HEK293 (cell line): Measurements from ENCODE around the gene CABCOCO1.

Experiments
- CTCF ChIA-PET: fragments of 350-600 bp; formaldehyde crosslinking; extraction: SDS; loops from one replicate; lab custom pipeline; 2021; ENCODE audit warnings: antibody characterized with exemption; lab: Yijun Ruan, JAX
- POLR2A ChIA-PET: fragments of 300-600 bp; formaldehyde crosslinking; extraction: SDS; loops from one replicate; lab custom pipeline; 2020; ENCODE audit warnings: antibody characterized with exemption, inconsistent platforms; lab: Yijun Ruan, JAX
- H3K27ac ChIP-seq: fragments of 200-500 bp; sonication (Bioruptor generic); 2 replicates; pipeline ENCODE4 v1.5.1; 2014; ENCODE audit warnings: low read depth, low read length, control low read depth, inconsistent platforms; ENCODE audit errors: extremely low read depth
- H3K36me3 ChIP-seq, 2 experiments: fragments of 200-500 bp in 1 of 2; sonication (Bioruptor generic) in 1 of 2; 1 replicate in 1 of 2; 2 replicates in 1 of 2; pipeline ENCODE4 v1.5.1; 2014 to 2017; ENCODE audit warnings: inconsistent platforms in 2 of 2, low read length in 2 of 2; ENCODE audit not compliant: control insufficient read depth in 2 of 2, insufficient read depth in 1 of 2
- H3K4me1 ChIP-seq: fragments of 200-500 bp; sonication (Bioruptor generic); 2 replicates; pipeline ENCODE4 v1.5.1; 2014; ENCODE audit warnings: mild to moderate bottlenecking, low read length, inconsistent platforms; ENCODE audit not compliant: control insufficient read depth, insufficient read depth
- H3K4me3 ChIP-seq: 2 replicates; pipeline ENCODE4 v1.5.1; 2011; ENCODE audit warnings: low read depth, mild to moderate bottlenecking, control low read depth, low read length, moderate library complexity
- H3K9me3 ChIP-seq: fragments of 200-500 bp; sonication (Bioruptor generic); 2 replicates; pipeline ENCODE4 v1.5.1; 2014; ENCODE audit warnings: low read depth, low read length, inconsistent platforms; ENCODE audit not compliant: control insufficient read depth, insufficient read depth
- BCL6B ChIP-seq: fragments of 450-650 bp; formaldehyde crosslinking; IDR thresholded peaks from 2 replicates; pipeline ENCODE4 v1.5.1; 2017; ENCODE audit warnings: missing biosample characterization, missing genetic modification characterization
- HOXA7 ChIP-seq: sonication (generic); formaldehyde crosslinking; IDR thresholded peaks from 2 replicates; pipeline ENCODE4 v1.8.1; 2022; ENCODE audit warnings: missing genetic modification reagents, borderline replicate concordance
- MEIS1 ChIP-seq: sonication (generic); formaldehyde crosslinking; IDR thresholded peaks from 2 replicates; pipeline ENCODE4 v1.8.1; 2022; ENCODE audit warnings: missing genetic modification reagents, mild to moderate bottlenecking, borderline replicate concordance
- PRDM2 ChIP-seq: fragments of 450-650 bp; formaldehyde crosslinking; IDR thresholded peaks from 2 replicates; pipeline ENCODE4 v1.5.1; 2016; ENCODE audit warnings: missing biosample characterization, missing genetic modification characterization, borderline replicate concordance
- ZEB2 ChIP-seq: fragments of 450-650 bp; formaldehyde crosslinking; IDR thresholded peaks from 2 replicates; pipeline ENCODE4 v1.5.1; 2016; ENCODE audit warnings: missing biosample characterization, missing genetic modification characterization
- ZFHX2 ChIP-seq: fragments of 450-650 bp; formaldehyde crosslinking; conservative IDR thresholded peaks from 2 replicates; pipeline ENCODE4 v1.5.1; 2016; ENCODE audit warnings: missing biosample characterization, missing genetic modification characterization
- ZNF132 ChIP-seq: fragments of 450-650 bp; formaldehyde crosslinking; IDR thresholded peaks from 2 replicates; pipeline ENCODE4 v1.5.1; 2017; ENCODE audit warnings: missing biosample characterization, missing genetic modification characterization, borderline replicate concordance
- ZNF214 ChIP-seq: fragments of 450-650 bp; formaldehyde crosslinking; IDR thresholded peaks from 2 replicates; pipeline ENCODE4 v1.5.1; 2017; ENCODE audit warnings: missing biosample characterization, mild to moderate bottlenecking, missing genetic modification characterization, borderline replicate concordance
- ZNF223 ChIP-seq: fragments of 450-650 bp; formaldehyde crosslinking; IDR thresholded peaks from 2 replicates; pipeline ENCODE4 v1.5.1; 2016; ENCODE audit warnings: missing biosample characterization, missing genetic modification characterization
- ZNF391 ChIP-seq: fragments of 450-650 bp; formaldehyde crosslinking; IDR thresholded peaks from 2 replicates; pipeline ENCODE4 v1.5.1; 2016; ENCODE audit warnings: low read depth, missing biosample characterization, missing genetic modification characterization, borderline replicate concordance
- ZNF423 ChIP-seq: fragments of 450-650 bp; formaldehyde crosslinking; IDR thresholded peaks from 2 replicates; pipeline ENCODE4 v1.5.1; 2016; ENCODE audit warnings: missing biosample characterization, missing genetic modification characterization
- ZNF488 ChIP-seq: fragments of 450-650 bp; formaldehyde crosslinking; IDR thresholded peaks from 2 replicates; pipeline ENCODE4 v1.5.1; 2016; ENCODE audit warnings: missing biosample characterization, missing genetic modification characterization
- ZNF510 ChIP-seq: fragments of 450-650 bp; formaldehyde crosslinking; IDR thresholded peaks from 2 replicates; pipeline ENCODE4 v1.5.1; 2018; ENCODE audit warnings: mild to moderate bottlenecking, missing genetic modification characterization, missing biosample characterization; ENCODE audit not compliant: insufficient replicate concordance
- ZNF548 ChIP-seq: fragments of 450-650 bp; formaldehyde crosslinking; IDR thresholded peaks from 2 replicates; pipeline ENCODE4 v1.5.1; 2016; ENCODE audit warnings: missing biosample characterization, missing genetic modification characterization
- ZNF621 ChIP-seq: fragments of 450-650 bp; formaldehyde crosslinking; IDR thresholded peaks from 2 replicates; pipeline ENCODE4 v1.5.1; 2017; ENCODE audit warnings: missing biosample characterization, missing genetic modification characterization
- ZNF660 ChIP-seq: fragments of 450-650 bp; IDR thresholded peaks from 2 replicates; pipeline ENCODE4 v1.5.1; 2018; ENCODE audit warnings: missing biosample characterization, mild to moderate bottlenecking, missing genetic modification characterization
- ZNF791 ChIP-seq: fragments of 450-650 bp; formaldehyde crosslinking; IDR thresholded peaks from 2 replicates; pipeline ENCODE4 v1.5.1; 2016; ENCODE audit warnings: missing biosample characterization, missing genetic modification characterization
- ZNF830 ChIP-seq: fragments of 450-650 bp; IDR thresholded peaks from 2 replicates; pipeline ENCODE4 v1.5.0; 2018; ENCODE audit warnings: missing biosample characterization, missing genetic modification characterization, low read depth, mild to moderate bottlenecking, moderate library complexity
- TF ChIP-seq, protein P1 (sequence below): fragments of 450-650 bp; formaldehyde crosslinking; IDR thresholded peaks from 2 replicates; pipeline ENCODE4 v1.5.1; 2017; ENCODE audit warnings: missing biosample characterization, missing genetic modification characterization
- TF ChIP-seq, protein P2 (sequence below): fragments of 450-650 bp; formaldehyde crosslinking; optimal IDR thresholded peaks from 2 replicates; pipeline ENCODE3; 2016; ENCODE audit warnings: missing biosample characterization, mild to moderate bottlenecking, missing genetic modification characterization

The CABCOCO1 gene

DNA sequence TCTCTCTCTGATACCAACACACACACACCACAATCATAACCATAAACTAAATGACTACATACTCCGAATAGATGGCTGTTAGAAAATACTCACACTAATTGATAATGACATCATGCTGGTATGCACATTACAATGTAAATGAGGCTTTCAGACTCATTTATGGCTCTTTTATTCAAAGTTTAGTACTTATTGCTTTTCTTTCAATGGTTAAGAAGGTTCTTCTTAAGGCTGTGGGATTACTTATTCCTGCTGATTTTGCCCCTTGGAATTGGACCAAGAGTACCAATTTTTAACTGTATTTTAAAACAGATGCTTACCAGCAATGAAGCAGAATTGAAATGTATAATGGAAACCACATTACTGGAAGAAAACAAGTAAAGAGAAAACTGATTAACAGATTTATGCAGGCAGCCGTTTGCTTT, 20.6 kb upstream of the CABCOCO1 start (continued):
- TF ChIP-seq, protein P1, sequence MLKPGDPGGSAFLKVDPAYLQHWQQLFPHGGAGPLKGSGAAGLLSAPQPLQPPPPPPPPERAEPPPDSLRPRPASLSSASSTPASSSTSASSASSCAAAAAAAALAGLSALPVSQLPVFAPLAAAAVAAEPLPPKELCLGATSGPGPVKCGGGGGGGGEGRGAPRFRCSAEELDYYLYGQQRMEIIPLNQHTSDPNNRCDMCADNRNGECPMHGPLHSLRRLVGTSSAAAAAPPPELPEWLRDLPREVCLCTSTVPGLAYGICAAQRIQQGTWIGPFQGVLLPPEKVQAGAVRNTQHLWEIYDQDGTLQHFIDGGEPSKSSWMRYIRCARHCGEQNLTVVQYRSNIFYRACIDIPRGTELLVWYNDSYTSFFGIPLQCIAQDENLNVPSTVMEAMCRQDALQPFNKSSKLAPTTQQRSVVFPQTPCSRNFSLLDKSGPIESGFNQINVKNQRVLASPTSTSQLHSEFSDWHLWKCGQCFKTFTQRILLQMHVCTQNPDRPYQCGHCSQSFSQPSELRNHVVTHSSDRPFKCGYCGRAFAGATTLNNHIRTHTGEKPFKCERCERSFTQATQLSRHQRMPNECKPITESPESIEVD: peak; percentile 68

DNA sequence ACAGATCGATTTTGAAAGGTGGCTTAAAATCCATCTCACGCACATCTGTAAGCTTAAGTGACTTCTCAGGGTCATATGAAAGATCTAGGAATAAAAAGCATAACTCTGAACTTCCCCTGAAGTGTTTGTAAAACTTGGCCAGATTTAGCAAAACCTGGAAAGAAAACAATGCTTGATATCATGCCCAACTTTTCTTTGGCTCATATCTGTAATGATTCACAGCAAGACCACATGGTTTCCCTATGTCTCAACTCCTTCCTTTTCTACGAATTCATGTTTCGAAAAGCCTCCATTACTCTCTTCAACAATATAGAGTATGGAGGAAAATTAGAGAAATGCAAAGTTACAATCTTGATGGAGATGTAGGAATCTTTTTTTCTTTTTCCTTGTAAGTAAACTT, 20.1 kb upstream of the CABCOCO1 start:
- Histone ChIP-seq H3K4me3 (no peak overlapping the region), H3K9me3 (no peaks in the 10 kb centered on the region), H3K36me3 (no peaks in the 10 kb centered on the region)
- POLR2A ChIA-PET: no interaction called here
- CTCF ChIA-PET: interaction anchor here (1.0 kb wide), 1 partner anchor 11 kb away, joined by 5 read pairs; no protein-coding TSS in a partner anchor
- TF ChIP-seq ZNF391 (tag by site-specific recombination) (no peak), PRDM2 (tag by site-specific recombination) (no peak), ZNF132 (no peak), ZNF214 (tag by site-specific recombination) (no peak), ZNF510 (tag by site-specific recombination) (no peak), ZFHX2 (tag by site-specific recombination) (no peak), ZEB2 (tag by site-specific recombination) (no peak), ZNF830 (tag by site-specific recombination) (no peak), ZNF223 (tag by site-specific recombination) (no peak), ZNF423 (tag by site-specific recombination) (no peak), BCL6B (tag by site-specific recombination) (no peak), ZNF660 (tag by site-specific recombination) (no peak), ZNF621 (no peak), MEIS1 (CRISPR knock-in tag) (no peak), ZNF791 (tag by site-specific recombination) (no peak), ZNF548 (no peak), ZNF488 (tag by site-specific recombination) (no peak), HOXA7 (CRISPR knock-in tag) (no peak)
- TF ChIP-seq, protein P2, sequence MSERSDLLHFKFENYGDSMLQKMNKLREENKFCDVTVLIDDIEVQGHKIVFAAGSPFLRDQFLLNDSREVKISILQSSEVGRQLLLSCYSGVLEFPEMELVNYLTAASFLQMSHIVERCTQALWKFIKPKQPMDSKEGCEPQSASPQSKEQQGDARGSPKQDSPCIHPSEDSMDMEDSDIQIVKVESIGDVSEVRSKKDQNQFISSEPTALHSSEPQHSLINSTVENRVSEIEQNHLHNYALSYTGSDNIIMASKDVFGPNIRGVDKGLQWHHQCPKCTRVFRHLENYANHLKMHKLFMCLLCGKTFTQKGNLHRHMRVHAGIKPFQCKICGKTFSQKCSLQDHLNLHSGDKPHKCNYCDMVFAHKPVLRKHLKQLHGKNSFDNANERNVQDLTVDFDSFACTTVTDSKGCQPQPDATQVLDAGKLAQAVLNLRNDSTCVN (tag by site-specific recombination): no peak
- TF ChIP-seq, all 188 proteins: peak for 0
- no peak overlapping the region for H3K27ac ChIP-seq
- H3K4me1 ChIP-seq: no peaks in the 10 kb centered on the region
